WERI-Rb-1 (cell line): Measurements from ENCODE around the gene MAFG.
A peak's percentile ranks its signal among the peaks of the same experiment; 100 is the strongest.

Experiments used
- DNase-seq: peaks from one replicate; pipeline ENCODE4 v3.0.0-alpha.2; 2020
- H3K27ac ChIP-seq: fragments of 250-450 bp; sonication (Bioruptor Pico); 2 replicates; pipeline ENCODE4 v1.5.1; 2020; ENCODE audit warnings: mild to moderate bottlenecking, moderate library complexity
- H3K27me3 ChIP-seq: fragments of 250-450 bp; sonication (Bioruptor Pico); 2 replicates; pipeline ENCODE4 v1.5.1; 2021; ENCODE audit warnings: mild to moderate bottlenecking, low read depth, moderate library complexity; ENCODE audit not compliant: insufficient read depth, severe bottlenecking
- H3K36me3 ChIP-seq: fragments of 250-450 bp; sonication (Bioruptor Pico); 2 replicates; pipeline ENCODE4 v1.5.1; 2020; ENCODE audit warnings: mild to moderate bottlenecking, moderate library complexity
- H3K4me3 ChIP-seq: 2 replicates; pipeline ENCODE4 v1.5.1; 2011; ENCODE audit warnings: low read depth, mild to moderate bottlenecking, control low read depth, low read length
- H3K9me3 ChIP-seq: fragments of 250-450 bp; sonication (Bioruptor Pico); 2 replicates; pipeline ENCODE4 v1.5.1; 2021; ENCODE audit warnings: mild to moderate bottlenecking, moderate library complexity; ENCODE audit not compliant: severe bottlenecking
- TF ChIP-seq, protein P1 (sequence below): IDR thresholded peaks from 2 replicates; pipeline ENCODE4 v1.5.1; 2011; ENCODE audit warnings: low read depth, mild to moderate bottlenecking, control low read depth, inconsistent platforms, low read length

The MAFG gene

GRCh38 chr17:81927653-81928543 is at the start of gene MAFG:
TSS of gene MAFG (minus strand) at chr17:81927735. CDS start at chr17:81923185, 4,550 bp downstream.
- Histone ChIP-seq H3K36me3 (peaks cover 14% of the 10 kb centered on the region), H3K4me3 (peak within 1 kb of the TSS; percentile 70), H3K9me3 (no peaks in the 10 kb centered on the region), H3K27me3 (no peaks in the 10 kb centered on the region), H3K27ac (peak within 1 kb of the TSS; percentile 78)
- peak; percentile 94 for DNase-seq
- TF ChIP-seq, protein P1, sequence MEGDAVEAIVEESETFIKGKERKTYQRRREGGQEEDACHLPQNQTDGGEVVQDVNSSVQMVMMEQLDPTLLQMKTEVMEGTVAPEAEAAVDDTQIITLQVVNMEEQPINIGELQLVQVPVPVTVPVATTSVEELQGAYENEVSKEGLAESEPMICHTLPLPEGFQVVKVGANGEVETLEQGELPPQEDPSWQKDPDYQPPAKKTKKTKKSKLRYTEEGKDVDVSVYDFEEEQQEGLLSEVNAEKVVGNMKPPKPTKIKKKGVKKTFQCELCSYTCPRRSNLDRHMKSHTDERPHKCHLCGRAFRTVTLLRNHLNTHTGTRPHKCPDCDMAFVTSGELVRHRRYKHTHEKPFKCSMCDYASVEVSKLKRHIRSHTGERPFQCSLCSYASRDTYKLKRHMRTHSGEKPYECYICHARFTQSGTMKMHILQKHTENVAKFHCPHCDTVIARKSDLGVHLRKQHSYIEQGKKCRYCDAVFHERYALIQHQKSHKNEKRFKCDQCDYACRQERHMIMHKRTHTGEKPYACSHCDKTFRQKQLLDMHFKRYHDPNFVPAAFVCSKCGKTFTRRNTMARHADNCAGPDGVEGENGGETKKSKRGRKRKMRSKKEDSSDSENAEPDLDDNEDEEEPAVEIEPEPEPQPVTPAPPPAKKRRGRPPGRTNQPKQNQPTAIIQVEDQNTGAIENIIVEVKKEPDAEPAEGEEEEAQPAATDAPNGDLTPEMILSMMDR, result peak; percentile 77

DNA sequence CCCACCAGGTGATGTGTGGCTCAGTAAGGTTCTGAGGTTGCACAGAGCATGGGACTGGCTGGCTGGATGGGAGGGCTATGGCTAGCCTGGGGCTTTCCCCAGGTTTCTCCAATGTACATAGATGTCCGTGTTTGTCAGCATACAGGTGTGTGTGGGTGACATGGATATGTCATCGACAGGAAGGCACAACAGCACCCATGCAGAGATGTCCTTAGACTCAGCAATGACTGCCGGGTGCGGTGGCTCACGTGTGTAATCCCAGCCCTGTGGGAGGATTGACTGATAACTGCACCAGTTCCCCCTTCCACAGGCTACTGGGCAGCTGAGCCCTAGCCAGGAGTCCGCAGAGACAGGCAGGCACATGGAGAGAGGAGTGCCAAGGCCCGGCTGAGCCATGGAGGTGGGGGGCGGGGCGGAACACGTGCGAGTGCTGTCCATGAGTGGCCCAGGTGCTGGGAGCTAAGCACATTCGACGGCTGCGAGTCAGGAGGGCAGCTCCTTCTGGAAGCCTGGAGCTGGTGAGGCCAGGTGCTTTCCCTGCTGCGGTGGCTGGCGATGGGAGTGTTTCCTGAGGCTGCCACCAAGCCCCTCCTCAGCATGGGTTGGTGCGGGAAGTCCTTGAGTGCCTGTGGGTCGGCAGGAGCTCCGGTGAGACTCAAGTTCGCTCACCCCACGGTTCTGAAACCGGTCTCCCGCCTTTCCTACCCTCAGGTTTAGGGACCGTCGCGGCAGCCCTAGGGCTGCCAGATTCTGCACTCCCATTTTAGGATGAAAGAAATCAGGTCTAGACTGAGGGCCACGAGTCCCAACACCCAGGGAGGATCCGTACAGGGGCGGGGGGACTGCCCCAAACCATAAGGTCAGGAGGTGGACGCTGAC is 49.0 kb upstream of the MAFG start:
- Histone ChIP-seq H3K36me3 (peaks cover 23% of the 10 kb centered on the region), H3K4me3 (peak overlapping the region; percentile 69), H3K27ac (peak overlapping the region; percentile 96), H3K9me3 (peaks cover 12% of the 10 kb centered on the region), H3K27me3 (no peaks in the 10 kb centered on the region)
- TF ChIP-seq, protein P1, result no peak
- DNase-seq, result peak; percentile 82

DNA sequence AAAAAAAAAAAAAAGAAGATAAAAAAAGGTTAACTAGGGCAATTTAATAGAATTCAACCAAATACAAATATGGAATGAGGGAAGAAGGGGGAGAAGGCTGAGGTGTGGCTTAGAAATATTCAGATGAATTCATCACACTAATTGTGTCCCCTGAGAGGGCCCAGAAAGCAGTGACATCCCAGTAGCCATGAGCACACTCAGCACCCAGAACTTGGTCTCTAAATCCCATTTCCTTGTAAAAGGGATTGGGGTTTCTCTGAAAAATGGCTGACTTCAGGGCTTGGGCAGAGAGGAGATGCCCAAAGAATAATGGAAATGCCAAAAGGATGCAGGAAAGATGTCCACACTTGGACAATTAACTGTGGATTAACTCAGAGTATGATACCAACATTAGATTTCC is 45.9 kb upstream of the MAFG start:
- H3K4me3 ChIP-seq, result no peak overlapping the region
- peaks cover 12% of the 10 kb centered on the region for H3K9me3 ChIP-seq
- H3K36me3 ChIP-seq, result no peaks in the 10 kb centered on the region
- H3K27me3 ChIP-seq, result no peaks in the 10 kb centered on the region
- no peak for DNase-seq
- no peak overlapping the region for H3K27ac ChIP-seq
- TF ChIP-seq, protein P1, result no peak

DNA sequence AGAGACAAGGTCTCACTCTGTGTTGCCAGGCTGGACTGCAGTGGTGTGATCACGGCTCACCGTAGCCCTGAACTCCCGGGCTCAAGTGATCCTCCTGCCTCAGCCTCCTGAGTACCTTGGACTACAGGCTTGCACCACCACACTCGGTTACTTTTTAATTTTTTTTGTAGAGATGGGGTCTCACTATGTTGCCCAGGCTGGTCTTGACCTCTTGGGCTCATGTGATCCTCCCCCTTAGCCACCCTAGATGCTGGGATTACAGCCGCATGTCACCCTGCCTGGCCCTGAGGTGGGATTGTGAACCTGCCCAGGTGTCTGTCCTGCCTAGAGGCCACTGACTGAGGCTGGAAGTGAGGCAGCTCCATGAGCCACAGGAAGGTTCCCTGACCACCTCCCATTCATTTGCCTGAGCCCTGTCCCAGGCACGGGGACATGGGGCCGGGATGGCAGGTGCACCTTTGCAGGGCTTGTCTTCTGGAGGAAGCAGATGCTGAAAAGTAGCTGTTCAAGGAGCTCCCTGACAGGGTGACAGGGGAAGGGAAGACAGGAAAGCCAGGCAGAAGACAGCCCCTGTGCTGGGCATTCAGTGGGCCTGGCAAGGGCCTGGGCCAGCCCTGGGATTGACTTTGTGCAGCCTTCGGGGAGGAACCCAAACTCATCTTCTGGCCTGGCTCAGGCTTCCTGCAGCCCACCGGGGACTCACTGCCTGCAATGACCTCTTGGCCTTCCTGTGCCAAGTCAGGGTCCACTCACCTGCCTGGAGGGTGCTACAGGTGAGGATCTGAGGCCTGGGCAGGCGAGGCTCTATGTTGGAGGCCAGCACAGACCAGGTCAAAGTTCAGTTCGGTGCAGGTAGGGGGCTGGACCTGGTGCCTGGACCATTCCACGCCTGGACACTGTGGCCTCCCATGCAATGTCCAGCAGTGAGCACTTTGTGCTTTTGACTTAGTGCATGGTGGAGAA is 41.6 kb upstream of the MAFG start:
- no peaks in the 10 kb centered on the region; the same call in 1 of the 2 replicates for H3K36me3 ChIP-seq
- H3K9me3 ChIP-seq, result peaks cover 8% of the 10 kb centered on the region
- TF ChIP-seq, protein P1, result no peak
- DNase-seq, result no peak
- no peak overlapping the region for H3K4me3 ChIP-seq
- H3K27ac ChIP-seq, result no peak overlapping the region
- H3K27me3 ChIP-seq, result no peaks in the 10 kb centered on the region

GRCh38 chr17:81968396-81968745 is 40.8 kb upstream of the MAFG start:
- Histone ChIP-seq H3K27ac (peak overlapping the region; percentile 35), H3K4me3 (peak overlapping the region; percentile 13)

More at GRCh38 chr17:81968396-81968745, 40.8 kb upstream of the MAFG start:
- Histone ChIP-seq H3K36me3 (no peaks in the 10 kb centered on the region; the same call in 1 of the 2 replicates), H3K27me3 (no peaks in the 10 kb centered on the region), H3K9me3 (peaks cover under 1% of the 10 kb centered on the region)
- no peak for DNase-seq
- TF ChIP-seq, protein P1, result no peak
